Endothelial cell of umbilical vein (primary cell): ENCODE results near the gene GDF2. TPM values are rescaled to one million over a fixed set of nuclear protein-coding genes. Genes with fewer than 3 reads are reported as not detected.

Source experiments
- BruUV-seq: library from RNA; stranded (reverse); fragments of 400-500 nt; replicated peaks from 2 replicates; lab custom pipeline; 2021; lab: Mats Ljungman, UMichigan
- CTCF ChIA-PET: fragments of 300-600, 350-600 bp; sonication (Branson Sonifier 250); formaldehyde crosslinking; loops from one replicate; lab custom pipeline; 2021; ENCODE audit warnings: antibody characterized with exemption, inconsistent platforms; lab: Charles Lee
- POLR2A ChIA-PET: fragments of 300-600, 350-600 bp; sonication (Branson Sonifier 250); formaldehyde crosslinking; loops from one replicate; lab custom pipeline; 2021; ENCODE audit warnings: antibody characterized with exemption, inconsistent platforms; lab: Charles Lee
- DNase-seq: peaks from one replicate; pipeline ENCODE4 v3.0.0-alpha.2; 2011; ENCODE audit warnings: low read depth, low spot score
- FAIRE-seq: peaks from 2 replicates; lab custom pipeline; 2011; peaks lifted over from hg19 to GRCh38; lab: Jason Lieb, UNC
- H2AFZ ChIP-seq: 2 replicates; pipeline ENCODE4 v1.6.0; 2012; ENCODE audit warnings: low read depth, low read length, control low read depth, inconsistent platforms
- H3K27ac ChIP-seq: 2 replicates; pipeline ENCODE4 v1.5.1; 2011; ENCODE audit warnings: low read depth, mild to moderate bottlenecking, control low read depth, low read length, moderate library complexity; ENCODE audit not compliant: insufficient read depth
- H3K27me3 ChIP-seq, 2 experiments: 2 replicates each; pipeline versions ENCODE4 v1.6.0 to v1.6.1; 2011; ENCODE audit warnings: low read length in 2 of 2, mixed read lengths in 1 of 2; ENCODE audit not compliant: control insufficient read depth in 2 of 2, insufficient read depth in 2 of 2
- H3K36me3 ChIP-seq, 2 experiments: 2 replicates in 1 of 2; 3 replicates in 1 of 2; pipeline ENCODE4 v1.5.1; 2011; ENCODE audit warnings: low read length in 2 of 2, mild to moderate bottlenecking in 1 of 2, moderate library complexity in 1 of 2; ENCODE audit not compliant: control insufficient read depth in 2 of 2, insufficient read depth in 2 of 2; ENCODE audit errors: extremely low read depth in 1 of 2
- H3K4me1 ChIP-seq: 3 replicates; pipeline ENCODE4 v1.5.1; 2011; ENCODE audit warnings: mild to moderate bottlenecking, low read length; ENCODE audit not compliant: control insufficient read depth, insufficient read depth; ENCODE audit errors: extremely low read depth
- H3K4me2 ChIP-seq: 2 replicates; pipeline ENCODE4 v1.6.1; 2011; ENCODE audit warnings: low read length, control low read depth, mixed read lengths; ENCODE audit not compliant: insufficient read depth
- H3K4me3 ChIP-seq, 3 experiments: fragments of 200-600 bp in 1 of 3; sonication (generic), shearing (Covaris generic) in 1 of 3; replicated peaks in 1 of 3; 2 replicates each; pipeline ENCODE4 v1.5.1; 2011 to 2016; ENCODE audit warnings: control low read depth in 3 of 3, low read length in 3 of 3, mild to moderate bottlenecking in 2 of 3, inconsistent platforms in 1 of 3, low read depth in 1 of 3, moderate library complexity in 1 of 3; ENCODE audit not compliant: insufficient read depth in 1 of 3
- H3K79me2 ChIP-seq: 2 replicates; pipeline ENCODE4 v1.6.0; 2012; ENCODE audit warnings: low read length, inconsistent platforms; ENCODE audit not compliant: control insufficient read depth, insufficient read depth
- H3K9ac ChIP-seq: replicated peaks from 2 replicates; pipeline ENCODE3; 2011; ENCODE audit warnings: low read length, control low read depth; ENCODE audit not compliant: insufficient read depth; ENCODE audit errors: extremely low read depth
- H3K9me1 ChIP-seq: replicated peaks from 3 replicates; pipeline ENCODE4 v1.6.0; 2011; ENCODE audit warnings: mild to moderate bottlenecking, low read length; ENCODE audit not compliant: control insufficient read depth, insufficient read depth; ENCODE audit errors: extremely low read depth
- H3K9me3 ChIP-seq: replicated peaks from 2 replicates; pipeline ENCODE4 v1.5.1; 2012; ENCODE audit warnings: low read length, inconsistent platforms; ENCODE audit not compliant: control insufficient read depth, insufficient read depth
- H4K20me1 ChIP-seq: replicated peaks from 2 replicates; pipeline ENCODE3; 2011; ENCODE audit warnings: mild to moderate bottlenecking, low read length; ENCODE audit not compliant: control insufficient read depth, insufficient read depth; ENCODE audit errors: extremely low read depth
- CTCF ChIP-seq, 2 donors: IDR thresholded peaks; 1 replicate in 1 of 2; 2 replicates in 1 of 2; pipeline ENCODE4 v1.5.1; 2011; ENCODE audit warnings: low read length in 2 of 2, mild to moderate bottlenecking in 2 of 2, moderate library complexity in 2 of 2, control low read depth in 1 of 2, inconsistent platforms in 1 of 2, low read depth in 1 of 2; ENCODE audit not compliant: insufficient read depth in 1 of 2; ENCODE audit errors: extremely low read depth in 1 of 2
- EZH2 ChIP-seq: IDR thresholded peaks from 2 replicates; pipeline ENCODE4 v1.6.1; 2012; ENCODE audit warnings: borderline replicate concordance, low read depth, mild to moderate bottlenecking, moderate library complexity, low read length, inconsistent platforms; ENCODE audit not compliant: severe bottlenecking
- FOS ChIP-seq: IDR thresholded peaks from 2 replicates; pipeline ENCODE4 v1.6.1; 2011; ENCODE audit warnings: mild to moderate bottlenecking, low read length, moderate library complexity, borderline replicate concordance; ENCODE audit not compliant: insufficient read depth
- GATA2 ChIP-seq: IDR thresholded peaks from 2 replicates; pipeline ENCODE4 v1.7.0; 2011; ENCODE audit warnings: low read depth, mild to moderate bottlenecking, moderate library complexity, mixed read lengths, low read length; ENCODE audit not compliant: insufficient read length, insufficient read depth
- JUN ChIP-seq: IDR thresholded peaks from 2 replicates; pipeline ENCODE4 v1.6.1; 2011; ENCODE audit warnings: borderline replicate concordance, low read depth; ENCODE audit not compliant: insufficient read length, insufficient read depth
- MAX ChIP-seq: IDR thresholded peaks from 2 replicates; pipeline ENCODE4 v1.6.1; 2011; ENCODE audit not compliant: insufficient read depth, insufficient read length
- MYC ChIP-seq: IDR thresholded peaks from one replicate; pipeline ENCODE4 v1.6.1; 2011; ENCODE audit warnings: mild to moderate bottlenecking, low read depth, low read length
- POLR2A ChIP-seq: IDR thresholded peaks from 2 replicates; pipeline ENCODE4 v1.6.1; 2012; ENCODE audit warnings: low read depth, mild to moderate bottlenecking, control low read depth, low read length
- POLR2AphosphoS5 ChIP-seq: IDR thresholded peaks from 2 replicates; pipeline ENCODE4 v1.6.1; 2012; ENCODE audit warnings: low read depth, mild to moderate bottlenecking, control low read depth, low read length, moderate library complexity; ENCODE audit not compliant: insufficient read depth
- dilution Hi-C: fragments of 300-500 bp; cut with MboI; formaldehyde crosslinking; loops from one replicate; pipeline ENCODE4 v1.15.0; 2019; ENCODE audit warnings: low sequenced_read_pairs; ENCODE audit not compliant: extremely low pct_ligation_motif_present
- intact Hi-C: fragments of 100-400 bp; cut with micrococcal nuclease; formaldehyde crosslinking; loops from one replicate; pipeline ENCODE4 v1.10.0; 2022
- polyA plus RNA-seq, 4 experiments: library from polyadenylated mRNA; depleted of rRNA in 3 of 4; stranded (reverse) in 3 of 4; unstranded in 1 of 4; fragments of >200 nt; gene quantifications; 2 replicates each; pipeline versions ENCODE4 v1.2.1 to v1.2.3, GENCODE V29; 2011 to 2012; ENCODE audit warnings: missing spikeins in 1 of 4
- total RNA-seq: library from RNA; stranded (reverse); gene quantifications from 2 replicates; pipeline ENCODE4 v1.2.3, GENCODE V29; 2021

GDF2 gene
- total and polyA plus RNA-seq, 2 donors (not counting 3 experiments of a cell fraction or from before 2014, with no cell fraction given), result not detected

- no peak overlapping the region for H3K4me3 ChIP-seq
- H3K9ac ChIP-seq, result no peak overlapping the region
- CTCF ChIA-PET, result interaction anchor here (1.2 to 4.7 kb wide), 11 partner anchors 9 to 319 kb away, joined by 3 to 192 read pairs (median 15); partner anchors contain the start of gene GDF2
- BruUV-seq, result no TSS peak
- no peaks in the 10 kb centered on the region for H3K79me2 ChIP-seq
- intact Hi-C loops, result loop anchor here (1.0 to 5.0 kb wide), 3 partner anchors 265 to 320 kb away; no protein-coding TSS in a partner anchor
- FAIRE-seq, result no peak
- POLR2A ChIA-PET, result no interaction called here
- H3K4me2 ChIP-seq, result no peak overlapping the region
- H3K9me3 ChIP-seq, result no peaks in the 10 kb centered on the region
- no peak overlapping the region for H3K27ac ChIP-seq
- H3K4me1 ChIP-seq, result no peaks in the 10 kb centered on the region
- no peak for TF ChIP-seq POLR2AphosphoS5
- TF ChIP-seq FOS, result no peak
- TF ChIP-seq GATA2, result no peak
- no peak for TF ChIP-seq CTCF (IDR thresholded peaks at IDR 0.05; ENCODE audit: extremely low read depth in 1 of 2, insufficient read depth in 1 of 2, low read depth in 1 of 2, low read length in 2 of 2)
- no peak for TF ChIP-seq JUN
- no peak for TF ChIP-seq POLR2A
- no peak for TF ChIP-seq EZH2
- no peak for TF ChIP-seq MYC
- no peak for TF ChIP-seq MAX
- DNase-seq, result no peak
- H3K27me3 ChIP-seq, result no peaks in the 10 kb centered on the region
- no peaks in the 10 kb centered on the region for H4K20me1 ChIP-seq
- no peaks in the 10 kb centered on the region for H3K9me1 ChIP-seq
- dilution Hi-C loops, result no loop called here
- no peaks in the 10 kb centered on the region for H3K36me3 ChIP-seq
- no peak overlapping the region for H2AFZ ChIP-seq
Measured at GRCh38 chr10:47312663-47312995, 9.6 kb upstream of the GDF2 start.
